Hematopoietic multipotent progenitor cell treated with erythropoietin and hydrocortisone succinate and interleukin-3 and kit ligand, for 6 days (in vitro differentiated cells): ENCODE data around the gene RGS9.
"Not testable (repeated sequence)": the region's sequence is repeated elsewhere in the genome, so short reads cannot be mapped to it uniquely, and the experiment has no call there.

ENCODE experiments used
- DNase-seq: peaks from one replicate; pipeline ENCODE4 v3.0.0-alpha.2; 2015

The RGS9 gene

GRCh38 chr17:65158041-65158440 is 20.9 kb downstream of the RGS9 start:
- no peak for DNase-seq

GRCh38 chr17:65158622-65159021 is 21.5 kb downstream of the RGS9 start:
- DNase-seq, result no peak

GRCh38 chr17:65160516-65160915 is 23.3 kb downstream of the RGS9 start:
- no peak for DNase-seq

- peak; percentile 82 for DNase-seq
These were observed 26.9 kb downstream of the RGS9 start for GRCh38 chr17:65163990-65164495.

GRCh38 chr17:65166787-65167186 is 29.6 kb downstream of the RGS9 start:
- no peak for DNase-seq

- DNase-seq, result no peak
These were observed 30.4 kb downstream of the RGS9 start for GRCh38 chr17:65167566-65167965.

- no peak for DNase-seq
These were observed 32.5 kb downstream of the RGS9 start for GRCh38 chr17:65169691-65170090.

GRCh38 chr17:65170839-65171238 is 33.7 kb downstream of the RGS9 start:
- no peak for DNase-seq

- peak; percentile 71 for DNase-seq
These were observed 34.6 kb downstream of the RGS9 start for GRCh38 chr17:65171752-65172151.

- no peak for DNase-seq
These were observed 35.4 kb downstream of the RGS9 start for GRCh38 chr17:65172496-65173136.

GRCh38 chr17:65173284-65173793 is 36.2 kb downstream of the RGS9 start:
- peak; percentile 99 for DNase-seq

GRCh38 chr17:65173976-65174683 is 37.0 kb downstream of the RGS9 start:
- DNase-seq, result peak; percentile 89

- DNase-seq, result no peak
These were observed 37.8 kb downstream of the RGS9 start for GRCh38 chr17:65174974-65175373.

- DNase-seq, result no peak
These were observed 38.8 kb downstream of the RGS9 start for GRCh38 chr17:65175952-65176351.

GRCh38 chr17:65176646-65177409 is 39.7 kb downstream of the RGS9 start:
- no peak for DNase-seq

- DNase-seq, result no peak
These were observed 40.7 kb downstream of the RGS9 start for GRCh38 chr17:65177901-65178300.

GRCh38 chr17:65180276-65180675 is 43.1 kb downstream of the RGS9 start:
- not testable (repeated sequence) for DNase-seq

- DNase-seq, result not testable (repeated sequence)
These were observed 43.6 kb downstream of the RGS9 start for GRCh38 chr17:65180752-65181236.

- DNase-seq, result peak; percentile 31
These were observed 44.3 kb downstream of the RGS9 start for GRCh38 chr17:65181237-65182061.

- no peak for DNase-seq
These were observed 45.1 kb downstream of the RGS9 start for GRCh38 chr17:65182233-65182632.

- no peak for DNase-seq
These were observed 46.6 kb downstream of the RGS9 start for GRCh38 chr17:65183736-65184135.

GRCh38 chr17:65184235-65184959 is 47.2 kb downstream of the RGS9 start:
- no peak for DNase-seq
